ENCODE results near the gene SMG7.

DNA sequence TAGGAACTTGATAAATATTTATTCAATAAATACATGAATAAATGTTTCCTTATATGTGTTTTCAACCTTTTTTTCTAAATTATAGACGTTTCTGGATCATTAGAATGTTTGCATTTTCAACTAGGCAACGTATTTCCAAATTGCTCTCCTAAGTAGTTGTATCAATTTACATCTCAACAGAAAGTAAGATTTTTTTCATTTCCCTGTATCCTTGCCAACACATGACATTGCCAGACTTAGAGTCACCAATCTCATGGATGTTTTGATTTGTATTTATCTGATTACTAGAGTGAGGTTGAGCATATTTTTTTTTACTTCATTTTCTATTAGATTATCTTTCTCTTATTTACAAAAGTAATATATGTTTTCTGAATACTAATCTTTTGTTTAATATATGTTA, 22.2 kb upstream of the SMG7 start:
- TF ChIP-seq, protein P1, sequence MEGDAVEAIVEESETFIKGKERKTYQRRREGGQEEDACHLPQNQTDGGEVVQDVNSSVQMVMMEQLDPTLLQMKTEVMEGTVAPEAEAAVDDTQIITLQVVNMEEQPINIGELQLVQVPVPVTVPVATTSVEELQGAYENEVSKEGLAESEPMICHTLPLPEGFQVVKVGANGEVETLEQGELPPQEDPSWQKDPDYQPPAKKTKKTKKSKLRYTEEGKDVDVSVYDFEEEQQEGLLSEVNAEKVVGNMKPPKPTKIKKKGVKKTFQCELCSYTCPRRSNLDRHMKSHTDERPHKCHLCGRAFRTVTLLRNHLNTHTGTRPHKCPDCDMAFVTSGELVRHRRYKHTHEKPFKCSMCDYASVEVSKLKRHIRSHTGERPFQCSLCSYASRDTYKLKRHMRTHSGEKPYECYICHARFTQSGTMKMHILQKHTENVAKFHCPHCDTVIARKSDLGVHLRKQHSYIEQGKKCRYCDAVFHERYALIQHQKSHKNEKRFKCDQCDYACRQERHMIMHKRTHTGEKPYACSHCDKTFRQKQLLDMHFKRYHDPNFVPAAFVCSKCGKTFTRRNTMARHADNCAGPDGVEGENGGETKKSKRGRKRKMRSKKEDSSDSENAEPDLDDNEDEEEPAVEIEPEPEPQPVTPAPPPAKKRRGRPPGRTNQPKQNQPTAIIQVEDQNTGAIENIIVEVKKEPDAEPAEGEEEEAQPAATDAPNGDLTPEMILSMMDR (conservative IDR thresholded peaks at IDR 0.05 in 1 of 2, IDR thresholded peaks at IDR 0.05 in 1 of 2; ENCODE audit: extremely low read depth in 1 of 2, insufficient read depth in 1 of 2, low read depth in 1 of 2, low read length in 2 of 2), result no peak
- no peak for TF ChIP-seq EZH2 (IDR thresholded peaks at IDR 0.05; ENCODE audit: borderline replicate concordance, low read length)

All from mammary epithelial cell (primary cell).